ENCODE results near the gene HTR3D. TPM values are rescaled to one million over a fixed set of nuclear protein-coding genes. Genes with fewer than 3 reads are reported as not detected.

The HTR3D gene
- total and polyA plus RNA-seq, 2 experiments from 2014 or later: not detected

DNA sequence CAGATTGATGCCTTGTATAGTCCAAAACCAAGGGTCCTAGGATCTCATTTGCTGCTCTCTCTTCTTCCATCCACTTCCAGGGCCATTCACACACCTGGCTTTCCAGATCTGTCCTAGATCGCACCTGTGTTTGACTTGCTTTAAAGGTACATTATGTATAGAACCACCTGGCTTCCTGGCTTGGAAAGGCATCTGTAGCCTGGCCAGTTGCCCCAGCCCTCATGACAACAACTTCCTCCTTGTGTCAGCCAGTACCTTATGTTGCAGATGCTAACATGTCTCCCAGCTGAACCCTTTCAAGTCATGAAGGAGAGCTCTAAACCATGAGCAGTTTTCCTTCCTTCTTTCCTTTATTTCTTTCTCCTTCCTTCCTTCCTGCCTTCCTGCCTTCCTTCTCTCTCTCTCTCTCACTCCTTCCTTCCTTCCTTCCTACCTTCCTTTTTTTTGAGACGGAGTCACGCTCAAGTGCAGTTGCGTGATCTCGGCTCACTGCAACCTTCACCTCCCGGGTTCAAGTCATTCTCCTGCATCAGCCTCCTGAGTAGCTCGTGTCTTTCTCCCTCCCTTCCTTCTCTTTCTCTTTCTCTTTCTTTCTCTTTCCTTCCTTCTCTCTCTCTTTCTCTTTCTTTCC, 18.8 kb downstream of the HTR3D start:
- no peaks in the 10 kb centered on the region for H3K79me2 ChIP-seq (replicated peaks; ENCODE audit: insufficient read depth)
- H3K9me2 ChIP-seq (ENCODE audit: insufficient read depth): no peaks in the 10 kb centered on the region
- H3K27me3 ChIP-seq (ENCODE audit: insufficient read depth): no peaks in the 10 kb centered on the region
- ATAC-seq (no peak), DNase-seq (ENCODE audit: low spot score) (no peak)
- Mint-ChIP-seq H3K9me3 (no peaks in the 10 kb centered on the region; the same call in 2 of the 3 replicates), H3K27me3 (ENCODE audit: insufficient read depth, low read depth, poor library complexity) (peaks cover 7% of the 10 kb centered on the region), H3K4me3 (no peak overlapping the region), H3K36me3 (ENCODE audit: low read depth) (no peaks in the 10 kb centered on the region), H3K27ac (no peak overlapping the region), H3K4me1 (no peaks in the 10 kb centered on the region)
- TF ChIP-seq EZH2 (IDR thresholded peaks at IDR 0.05; ENCODE audit: low read depth, unreplicated experiment) (no peak), EZH2phosphoT487 (IDR thresholded peaks at IDR 0.05; ENCODE audit: unreplicated experiment) (no peak), ZNF114 (CRISPR knock-in tag; IDR thresholded peaks at IDR 0.05) (no peak), CREB1 (CRISPR knock-in tag; IDR thresholded peaks at IDR 0.05; ENCODE audit: low read depth) (no peak), ZNF331 (CRISPR knock-in tag; IDR thresholded peaks at IDR 0.05; ENCODE audit: low read depth) (no peak), NANOG (IDR thresholded peaks at IDR 0.05; ENCODE audit: borderline replicate concordance) (no peak), POLR2AphosphoS5 (IDR thresholded peaks at IDR 0.05; ENCODE audit: low read depth) (no peak), JUNB (IDR thresholded peaks at IDR 0.05; ENCODE audit: unreplicated experiment) (no peak), STAT1 (IDR thresholded peaks at IDR 0.05; ENCODE audit: unreplicated experiment) (no peak)
- TF ChIP-seq, protein P1, sequence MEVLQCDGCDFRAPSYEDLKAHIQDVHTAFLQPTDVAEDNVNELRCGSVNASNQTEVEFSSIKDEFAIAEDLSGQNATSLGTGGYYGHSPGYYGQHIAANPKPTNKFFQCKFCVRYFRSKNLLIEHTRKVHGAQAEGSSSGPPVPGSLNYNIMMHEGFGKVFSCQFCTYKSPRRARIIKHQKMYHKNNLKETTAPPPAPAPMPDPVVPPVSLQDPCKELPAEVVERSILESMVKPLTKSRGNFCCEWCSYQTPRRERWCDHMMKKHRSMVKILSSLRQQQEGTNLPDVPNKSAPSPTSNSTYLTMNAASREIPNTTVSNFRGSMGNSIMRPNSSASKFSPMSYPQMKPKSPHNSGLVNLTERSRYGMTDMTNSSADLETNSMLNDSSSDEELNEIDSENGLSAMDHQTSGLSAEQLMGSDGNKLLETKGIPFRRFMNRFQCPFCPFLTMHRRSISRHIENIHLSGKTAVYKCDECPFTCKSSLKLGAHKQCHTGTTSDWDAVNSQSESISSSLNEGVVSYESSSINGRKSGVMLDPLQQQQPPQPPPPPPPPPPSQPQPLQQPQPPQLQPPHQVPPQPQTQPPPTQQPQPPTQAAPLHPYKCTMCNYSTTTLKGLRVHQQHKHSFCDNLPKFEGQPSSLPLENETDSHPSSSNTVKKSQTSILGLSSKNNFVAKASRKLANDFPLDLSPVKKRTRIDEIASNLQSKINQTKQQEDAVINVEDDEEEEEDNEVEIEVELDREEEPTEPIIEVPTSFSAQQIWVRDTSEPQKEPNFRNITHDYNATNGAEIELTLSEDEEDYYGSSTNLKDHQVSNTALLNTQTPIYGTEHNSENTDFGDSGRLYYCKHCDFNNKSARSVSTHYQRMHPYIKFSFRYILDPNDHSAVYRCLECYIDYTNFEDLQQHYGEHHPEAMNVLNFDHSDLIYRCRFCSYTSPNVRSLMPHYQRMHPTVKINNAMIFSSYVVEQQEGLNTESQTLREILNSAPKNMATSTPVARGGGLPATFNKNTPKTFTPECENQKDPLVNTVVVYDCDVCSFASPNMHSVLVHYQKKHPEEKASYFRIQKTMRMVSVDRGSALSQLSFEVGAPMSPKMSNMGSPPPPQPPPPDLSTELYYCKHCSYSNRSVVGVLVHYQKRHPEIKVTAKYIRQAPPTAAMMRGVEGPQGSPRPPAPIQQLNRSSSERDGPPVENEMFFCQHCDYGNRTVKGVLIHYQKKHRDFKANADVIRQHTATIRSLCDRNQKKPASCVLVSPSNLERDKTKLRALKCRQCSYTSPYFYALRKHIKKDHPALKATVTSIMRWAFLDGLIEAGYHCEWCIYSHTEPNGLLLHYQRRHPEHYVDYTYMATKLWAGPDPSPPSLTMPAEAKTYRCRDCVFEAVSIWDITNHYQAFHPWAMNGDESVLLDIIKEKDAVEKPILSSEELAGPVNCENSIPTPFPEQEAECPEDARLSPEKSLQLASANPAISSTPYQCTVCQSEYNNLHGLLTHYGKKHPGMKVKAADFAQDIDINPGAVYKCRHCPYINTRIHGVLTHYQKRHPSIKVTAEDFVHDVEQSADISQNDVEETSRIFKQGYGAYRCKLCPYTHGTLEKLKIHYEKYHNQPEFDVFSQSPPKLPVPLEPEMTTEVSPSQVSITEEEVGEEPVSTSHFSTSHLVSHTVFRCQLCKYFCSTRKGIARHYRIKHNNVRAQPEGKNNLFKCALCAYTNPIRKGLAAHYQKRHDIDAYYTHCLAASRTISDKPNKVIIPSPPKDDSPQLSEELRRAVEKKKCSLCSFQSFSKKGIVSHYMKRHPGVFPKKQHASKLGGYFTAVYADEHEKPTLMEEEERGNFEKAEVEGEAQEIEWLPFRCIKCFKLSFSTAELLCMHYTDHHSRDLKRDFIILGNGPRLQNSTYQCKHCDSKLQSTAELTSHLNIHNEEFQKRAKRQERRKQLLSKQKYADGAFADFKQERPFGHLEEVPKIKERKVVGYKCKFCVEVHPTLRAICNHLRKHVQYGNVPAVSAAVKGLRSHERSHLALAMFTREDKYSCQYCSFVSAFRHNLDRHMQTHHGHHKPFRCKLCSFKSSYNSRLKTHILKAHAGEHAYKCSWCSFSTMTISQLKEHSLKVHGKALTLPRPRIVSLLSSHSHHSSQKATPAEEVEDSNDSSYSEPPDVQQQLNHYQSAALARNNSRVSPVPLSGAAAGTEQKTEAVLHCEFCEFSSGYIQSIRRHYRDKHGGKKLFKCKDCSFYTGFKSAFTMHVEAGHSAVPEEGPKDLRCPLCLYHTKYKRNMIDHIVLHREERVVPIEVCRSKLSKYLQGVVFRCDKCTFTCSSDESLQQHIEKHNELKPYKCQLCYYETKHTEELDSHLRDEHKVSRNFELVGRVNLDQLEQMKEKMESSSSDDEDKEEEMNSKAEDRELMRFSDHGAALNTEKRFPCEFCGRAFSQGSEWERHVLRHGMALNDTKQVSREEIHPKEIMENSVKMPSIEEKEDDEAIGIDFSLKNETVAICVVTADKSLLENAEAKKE (CRISPR knock-in tag; IDR thresholded peaks at IDR 0.05): no peak
- TF ChIP-seq, protein P2, sequence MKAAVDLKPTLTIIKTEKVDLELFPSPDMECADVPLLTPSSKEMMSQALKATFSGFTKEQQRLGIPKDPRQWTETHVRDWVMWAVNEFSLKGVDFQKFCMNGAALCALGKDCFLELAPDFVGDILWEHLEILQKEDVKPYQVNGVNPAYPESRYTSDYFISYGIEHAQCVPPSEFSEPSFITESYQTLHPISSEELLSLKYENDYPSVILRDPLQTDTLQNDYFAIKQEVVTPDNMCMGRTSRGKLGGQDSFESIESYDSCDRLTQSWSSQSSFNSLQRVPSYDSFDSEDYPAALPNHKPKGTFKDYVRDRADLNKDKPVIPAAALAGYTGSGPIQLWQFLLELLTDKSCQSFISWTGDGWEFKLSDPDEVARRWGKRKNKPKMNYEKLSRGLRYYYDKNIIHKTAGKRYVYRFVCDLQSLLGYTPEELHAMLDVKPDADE (IDR thresholded peaks at IDR 0.05): no peak
- TF ChIP-seq, protein P3, sequence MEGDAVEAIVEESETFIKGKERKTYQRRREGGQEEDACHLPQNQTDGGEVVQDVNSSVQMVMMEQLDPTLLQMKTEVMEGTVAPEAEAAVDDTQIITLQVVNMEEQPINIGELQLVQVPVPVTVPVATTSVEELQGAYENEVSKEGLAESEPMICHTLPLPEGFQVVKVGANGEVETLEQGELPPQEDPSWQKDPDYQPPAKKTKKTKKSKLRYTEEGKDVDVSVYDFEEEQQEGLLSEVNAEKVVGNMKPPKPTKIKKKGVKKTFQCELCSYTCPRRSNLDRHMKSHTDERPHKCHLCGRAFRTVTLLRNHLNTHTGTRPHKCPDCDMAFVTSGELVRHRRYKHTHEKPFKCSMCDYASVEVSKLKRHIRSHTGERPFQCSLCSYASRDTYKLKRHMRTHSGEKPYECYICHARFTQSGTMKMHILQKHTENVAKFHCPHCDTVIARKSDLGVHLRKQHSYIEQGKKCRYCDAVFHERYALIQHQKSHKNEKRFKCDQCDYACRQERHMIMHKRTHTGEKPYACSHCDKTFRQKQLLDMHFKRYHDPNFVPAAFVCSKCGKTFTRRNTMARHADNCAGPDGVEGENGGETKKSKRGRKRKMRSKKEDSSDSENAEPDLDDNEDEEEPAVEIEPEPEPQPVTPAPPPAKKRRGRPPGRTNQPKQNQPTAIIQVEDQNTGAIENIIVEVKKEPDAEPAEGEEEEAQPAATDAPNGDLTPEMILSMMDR (conservative IDR thresholded peaks at IDR 0.05; ENCODE audit: low read depth in 2 of 2): no peak
- TF ChIP-seq, protein P4, sequence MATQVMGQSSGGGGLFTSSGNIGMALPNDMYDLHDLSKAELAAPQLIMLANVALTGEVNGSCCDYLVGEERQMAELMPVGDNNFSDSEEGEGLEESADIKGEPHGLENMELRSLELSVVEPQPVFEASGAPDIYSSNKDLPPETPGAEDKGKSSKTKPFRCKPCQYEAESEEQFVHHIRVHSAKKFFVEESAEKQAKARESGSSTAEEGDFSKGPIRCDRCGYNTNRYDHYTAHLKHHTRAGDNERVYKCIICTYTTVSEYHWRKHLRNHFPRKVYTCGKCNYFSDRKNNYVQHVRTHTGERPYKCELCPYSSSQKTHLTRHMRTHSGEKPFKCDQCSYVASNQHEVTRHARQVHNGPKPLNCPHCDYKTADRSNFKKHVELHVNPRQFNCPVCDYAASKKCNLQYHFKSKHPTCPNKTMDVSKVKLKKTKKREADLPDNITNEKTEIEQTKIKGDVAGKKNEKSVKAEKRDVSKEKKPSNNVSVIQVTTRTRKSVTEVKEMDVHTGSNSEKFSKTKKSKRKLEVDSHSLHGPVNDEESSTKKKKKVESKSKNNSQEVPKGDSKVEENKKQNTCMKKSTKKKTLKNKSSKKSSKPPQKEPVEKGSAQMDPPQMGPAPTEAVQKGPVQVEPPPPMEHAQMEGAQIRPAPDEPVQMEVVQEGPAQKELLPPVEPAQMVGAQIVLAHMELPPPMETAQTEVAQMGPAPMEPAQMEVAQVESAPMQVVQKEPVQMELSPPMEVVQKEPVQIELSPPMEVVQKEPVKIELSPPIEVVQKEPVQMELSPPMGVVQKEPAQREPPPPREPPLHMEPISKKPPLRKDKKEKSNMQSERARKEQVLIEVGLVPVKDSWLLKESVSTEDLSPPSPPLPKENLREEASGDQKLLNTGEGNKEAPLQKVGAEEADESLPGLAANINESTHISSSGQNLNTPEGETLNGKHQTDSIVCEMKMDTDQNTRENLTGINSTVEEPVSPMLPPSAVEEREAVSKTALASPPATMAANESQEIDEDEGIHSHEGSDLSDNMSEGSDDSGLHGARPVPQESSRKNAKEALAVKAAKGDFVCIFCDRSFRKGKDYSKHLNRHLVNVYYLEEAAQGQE (IDR thresholded peaks at IDR 0.05; ENCODE audit: unreplicated experiment): no peak
- no peak overlapping the region for H2AFZ ChIP-seq
- no peak overlapping the region for H3K4me3 ChIP-seq
- H3K4me2 ChIP-seq: no peak overlapping the region
- no peaks in the 10 kb centered on the region for H3F3A ChIP-seq (replicated peaks; ENCODE audit: low read depth)
- H4K20me1 ChIP-seq (replicated peaks; ENCODE audit: insufficient read depth): no peaks in the 10 kb centered on the region
- H3K27ac ChIP-seq (ENCODE audit: low read depth): no peak overlapping the region
- H3K4me1 ChIP-seq (ENCODE audit: insufficient read depth): no peaks in the 10 kb centered on the region
- H3K36me3 ChIP-seq (ENCODE audit: insufficient read depth): no peaks in the 10 kb centered on the region
